Measurements from ENCODE around the gene NKAIN2.

NKAIN2 gene

DNA sequence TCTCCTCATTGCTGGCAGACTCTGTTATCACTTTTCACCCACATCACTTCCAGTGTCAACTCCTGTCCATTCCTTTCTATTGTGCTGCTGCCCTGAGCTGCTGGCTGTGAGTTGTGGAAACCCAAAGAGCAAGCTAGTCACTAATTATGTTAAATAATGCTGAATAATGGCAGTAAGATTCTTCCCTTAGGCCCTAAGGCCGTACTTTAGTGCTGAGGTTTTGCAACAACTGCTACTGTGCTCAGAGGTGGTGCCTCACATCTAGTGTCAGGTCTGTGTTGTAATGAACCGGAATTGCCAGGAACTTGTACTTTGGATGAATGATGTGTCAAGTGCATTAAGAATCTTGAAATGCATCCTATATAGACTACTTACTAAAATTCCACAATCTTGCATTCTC is 786.3 kb downstream of the NKAIN2 start:
- no peak for DNase-seq (ENCODE audit: low spot score)

DNA sequence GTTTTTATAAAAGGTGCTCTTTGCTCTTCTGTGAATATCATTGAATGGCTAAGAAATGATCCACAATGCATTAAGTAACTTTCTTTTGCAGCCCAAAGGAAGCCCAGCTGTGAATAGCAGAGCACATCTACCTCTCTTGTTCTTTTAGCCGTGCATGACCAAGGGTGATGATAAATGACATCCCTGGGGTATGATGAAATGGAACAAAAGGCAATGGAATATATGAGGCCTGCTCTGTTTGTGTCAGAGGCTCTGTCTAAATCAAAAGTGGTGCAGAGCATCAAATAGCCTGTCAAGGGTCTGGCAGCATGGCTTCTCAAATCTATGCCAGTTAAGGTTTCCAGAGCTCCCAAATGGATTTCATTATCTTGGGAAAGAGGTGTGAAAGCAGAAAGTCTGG is 796.0 kb downstream of the NKAIN2 start:
- no peak for DNase-seq (ENCODE audit: low spot score)

DNA sequence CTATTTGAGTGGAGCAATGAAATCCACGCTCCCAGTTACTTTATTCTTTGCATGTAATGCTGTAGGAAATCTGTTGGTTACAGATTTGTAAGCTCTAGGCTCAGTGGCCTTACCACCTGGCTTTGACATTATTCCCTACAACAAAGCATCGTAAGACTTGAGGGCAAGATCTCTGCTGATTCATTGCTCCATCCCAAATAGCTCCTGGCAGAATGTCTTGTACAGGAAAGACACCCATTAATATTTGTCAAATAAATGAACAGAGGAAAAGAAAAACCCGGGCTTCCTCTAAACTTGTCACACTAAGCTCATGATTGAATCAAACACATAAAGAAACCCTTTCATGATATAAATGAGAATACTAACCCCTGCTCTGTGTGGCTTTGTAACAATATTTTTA is 801.1 kb downstream of the NKAIN2 start:
- no peak for DNase-seq (ENCODE audit: low spot score)

DNA sequence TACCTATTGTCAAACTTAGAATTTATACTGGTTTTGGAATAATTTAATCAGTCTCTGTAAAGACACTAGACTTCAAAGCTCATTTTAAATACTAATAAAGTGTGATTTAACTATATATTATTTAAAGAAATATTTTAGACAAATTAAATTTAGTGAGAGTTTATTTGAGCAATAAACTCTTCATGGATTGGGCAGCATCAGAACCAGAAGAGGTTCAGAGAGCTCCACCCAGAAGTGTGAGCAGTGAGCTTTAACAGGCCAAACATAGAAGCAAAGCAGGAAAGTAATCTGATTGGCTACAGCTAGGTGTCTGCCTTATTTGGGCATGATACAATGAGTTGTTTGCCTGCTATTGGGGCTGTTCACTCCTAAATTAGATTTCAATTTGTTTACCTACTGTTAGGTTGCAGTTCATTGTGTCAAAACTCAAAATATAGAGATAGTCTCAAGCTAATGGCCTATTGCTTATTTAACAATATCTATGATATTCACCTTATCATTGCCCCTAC is 803.5 kb downstream of the NKAIN2 start:
- no peak for DNase-seq (ENCODE audit: low spot score)

DNA sequence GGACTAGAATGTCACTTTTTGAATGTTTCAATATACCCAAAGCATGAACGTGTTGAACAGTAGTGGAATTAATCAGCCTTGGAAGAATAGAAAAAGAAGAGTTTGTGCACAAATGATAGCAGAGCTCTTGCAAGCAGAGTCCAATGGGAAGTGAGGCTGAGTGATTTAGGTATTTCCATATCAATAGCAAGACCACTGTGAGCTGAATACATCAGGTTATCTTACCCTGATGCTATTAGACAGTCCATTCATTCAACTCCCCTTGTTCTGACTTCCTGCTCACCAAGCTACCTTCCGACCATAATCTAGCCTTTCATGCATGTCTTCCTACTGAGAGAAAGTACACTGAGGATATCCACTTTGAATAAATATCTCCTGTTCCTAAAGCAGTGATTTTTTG is 809.4 kb downstream of the NKAIN2 start:
- no peak for DNase-seq (ENCODE audit: low spot score)

DNA sequence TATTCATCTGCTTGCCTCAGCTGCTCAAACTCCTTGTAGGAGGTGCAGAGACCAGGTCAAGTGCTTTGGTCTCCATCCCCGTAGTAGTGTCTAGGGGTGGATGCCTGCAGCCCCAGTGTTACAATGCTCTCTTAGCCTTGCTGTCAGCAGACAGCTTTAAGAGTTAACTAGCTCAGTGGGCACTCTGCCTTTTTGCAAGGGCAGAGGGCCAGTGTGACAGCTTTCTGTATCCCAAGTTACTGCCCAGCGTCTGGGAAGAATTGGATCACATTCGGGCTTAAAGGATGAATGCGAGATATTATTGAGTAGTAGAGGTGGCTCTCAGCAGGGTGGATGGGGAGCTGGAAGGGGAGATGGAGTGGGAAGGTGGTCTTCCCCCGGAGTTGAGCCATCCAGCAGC is 818.7 kb downstream of the NKAIN2 start:
- DNase-seq (ENCODE audit: low spot score) = no peak

DNA sequence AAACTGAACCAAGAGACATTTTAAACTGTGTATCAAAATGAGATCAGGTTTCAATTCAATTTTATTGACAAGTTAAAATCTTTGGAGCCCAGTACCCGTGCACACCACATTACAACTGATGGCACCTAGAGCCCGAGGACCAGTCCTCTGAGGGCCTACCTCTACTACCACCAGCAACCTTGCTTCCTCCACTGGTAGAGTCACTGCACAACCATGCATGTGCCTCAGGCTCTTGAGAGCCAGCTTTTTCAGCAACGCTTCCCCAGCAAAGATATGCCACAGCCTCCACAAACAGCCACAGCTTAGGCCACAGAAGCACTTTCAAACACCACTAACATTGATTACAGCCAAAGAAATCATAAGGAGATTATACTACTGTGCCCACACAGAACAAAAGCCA is 830.0 kb downstream of the NKAIN2 start:
- no peak for DNase-seq (ENCODE audit: low spot score)

DNA sequence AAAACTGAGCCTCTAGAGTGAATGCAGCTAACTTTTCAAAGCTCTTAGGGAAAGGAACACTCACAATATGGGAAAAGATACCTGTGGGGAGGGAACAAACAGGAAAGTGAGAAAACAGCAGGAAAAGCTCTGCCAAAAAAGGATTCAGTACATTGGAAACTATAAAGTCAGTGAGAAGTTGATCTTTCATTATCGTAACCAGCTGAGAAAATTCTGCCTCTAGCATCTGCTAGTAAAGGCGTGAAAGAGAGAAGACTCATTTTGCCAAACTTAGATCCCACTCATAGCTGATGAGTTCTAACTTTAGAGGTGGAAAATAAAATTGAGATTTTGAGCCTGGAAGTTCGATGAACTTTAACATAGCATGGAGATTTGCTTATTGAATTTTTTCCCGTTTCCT is 836.8 kb downstream of the NKAIN2 start:
- no peak for DNase-seq (ENCODE audit: low spot score)

DNA sequence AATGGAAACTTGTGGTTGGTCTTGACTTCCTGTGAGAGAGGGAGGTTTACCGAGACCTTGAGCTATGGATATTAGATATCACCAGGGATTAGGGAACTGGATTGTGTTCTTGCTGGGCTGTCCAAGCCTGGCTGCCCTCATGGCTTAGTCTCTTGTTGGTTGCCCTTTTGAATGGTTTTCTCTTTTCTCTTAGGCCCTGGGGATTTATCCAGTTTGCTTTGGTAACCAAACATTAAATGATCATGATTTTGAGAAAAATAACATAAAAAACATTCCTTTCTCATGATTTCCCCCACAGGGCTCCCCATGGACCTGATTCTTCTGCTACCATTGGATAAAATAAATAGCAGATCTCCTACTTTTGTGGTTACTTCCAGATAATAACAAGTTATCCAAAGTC is 852.2 kb downstream of the NKAIN2 start:
- no peak for DNase-seq (ENCODE audit: low spot score)

DNA sequence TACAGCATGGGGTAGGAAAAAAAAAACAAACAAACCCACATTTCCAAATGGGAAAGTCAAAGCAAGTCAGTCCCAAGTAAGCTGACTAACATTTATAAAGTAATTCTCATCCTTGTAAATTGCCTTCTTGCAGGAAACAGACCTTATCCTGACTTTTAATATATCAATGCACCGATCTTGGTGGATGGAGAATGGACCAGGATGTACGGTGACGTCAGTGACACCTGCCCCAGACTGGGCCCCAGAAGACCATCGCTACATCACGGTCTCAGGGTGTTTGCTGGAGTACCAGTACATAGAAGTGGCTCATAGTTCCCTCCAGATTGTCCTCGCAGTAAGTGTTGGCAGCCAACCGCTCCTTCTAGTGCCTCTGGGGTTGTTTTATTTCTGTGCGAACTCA is 854.4 kb downstream of the NKAIN2 start:
- DNase-seq (ENCODE audit: low spot score) = no peak

DNA sequence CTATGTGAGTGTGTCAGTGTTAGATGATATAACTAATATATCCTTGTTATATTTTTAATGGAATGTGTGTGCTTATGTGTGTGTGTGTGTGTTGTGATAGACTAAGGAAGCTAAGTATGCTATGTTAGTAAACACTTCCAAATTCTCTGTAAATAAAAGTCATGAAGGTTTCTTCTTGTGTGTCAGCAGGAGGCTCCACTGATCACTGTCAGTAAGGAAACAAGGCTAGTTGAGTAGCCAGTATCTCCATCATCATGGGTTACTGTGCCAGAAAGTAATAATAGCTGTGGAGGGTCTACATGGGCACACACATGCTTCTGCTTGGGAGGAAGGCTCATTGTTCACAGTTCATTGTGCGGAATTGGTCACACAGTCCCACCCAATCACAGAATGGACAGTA is 855.8 kb downstream of the NKAIN2 start:
- DNase-seq (ENCODE audit: low spot score) = no peak

DNA sequence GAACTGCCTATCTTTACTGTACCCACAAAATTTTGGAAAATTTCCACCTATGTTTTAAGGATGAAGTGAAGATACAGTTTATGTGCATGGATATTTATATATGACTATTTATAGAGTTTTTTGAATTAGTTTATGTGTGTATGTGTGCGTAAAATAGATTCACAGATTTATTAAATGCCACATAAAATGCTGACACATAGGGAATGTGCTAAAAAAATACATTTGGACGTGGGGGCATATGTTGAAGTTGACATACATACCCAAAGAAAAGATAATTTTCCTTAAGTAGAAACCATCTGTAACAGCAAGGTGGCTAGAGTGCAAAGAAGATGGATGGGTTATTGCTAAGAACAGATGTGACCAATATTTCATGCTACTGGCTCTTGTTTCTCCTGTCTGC is 856.5 kb downstream of the NKAIN2 start:
- DNase-seq (ENCODE audit: low spot score) = no peak

DNA sequence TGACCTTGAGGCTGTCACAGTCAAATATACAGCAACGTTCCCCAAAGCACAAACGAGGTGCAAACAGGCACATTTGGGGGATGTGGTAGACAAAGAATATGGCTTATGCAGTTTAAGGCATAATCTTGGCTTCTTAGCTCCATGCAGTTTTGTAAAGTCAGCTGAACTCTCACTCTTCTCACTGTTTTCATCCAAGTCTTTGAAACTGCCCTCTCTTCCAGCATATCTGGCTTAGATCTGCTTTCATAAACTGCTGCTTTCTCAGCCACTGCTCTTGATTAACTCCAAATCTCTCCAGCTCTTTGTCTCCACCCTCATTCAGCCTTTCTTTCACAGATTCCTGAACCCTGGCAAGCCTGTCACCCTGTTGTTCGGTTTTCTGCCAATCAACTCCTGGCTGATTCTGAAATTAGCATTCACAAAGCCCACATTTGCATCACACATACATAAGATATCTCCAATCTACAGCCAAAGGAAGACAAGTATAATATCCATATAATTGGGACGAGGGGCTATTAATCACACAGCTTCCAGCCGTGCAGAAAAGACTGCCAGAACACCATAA is 857.5 kb downstream of the NKAIN2 start:
- no peak for DNase-seq (ENCODE audit: low spot score)

DNA sequence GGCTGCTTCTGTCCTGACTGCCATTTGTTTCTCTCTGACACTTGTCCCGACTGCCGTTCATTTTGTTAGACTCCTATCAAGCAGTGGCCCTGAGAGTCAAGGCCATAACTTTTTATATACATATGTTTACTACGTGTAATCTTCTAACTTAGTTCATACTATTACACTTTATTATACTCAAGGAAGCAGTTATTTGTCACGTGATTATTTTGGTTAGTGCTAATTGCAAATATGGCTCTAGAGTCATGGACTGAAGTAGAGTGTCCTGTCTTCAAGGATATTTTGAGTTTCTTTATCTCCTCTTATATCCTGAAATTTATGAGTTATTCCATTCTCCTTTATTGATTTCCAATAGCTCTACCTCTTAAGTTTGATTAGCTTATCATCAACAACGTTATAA is 864.4 kb downstream of the NKAIN2 start:
- DNase-seq (ENCODE audit: low spot score) = no peak

DNA sequence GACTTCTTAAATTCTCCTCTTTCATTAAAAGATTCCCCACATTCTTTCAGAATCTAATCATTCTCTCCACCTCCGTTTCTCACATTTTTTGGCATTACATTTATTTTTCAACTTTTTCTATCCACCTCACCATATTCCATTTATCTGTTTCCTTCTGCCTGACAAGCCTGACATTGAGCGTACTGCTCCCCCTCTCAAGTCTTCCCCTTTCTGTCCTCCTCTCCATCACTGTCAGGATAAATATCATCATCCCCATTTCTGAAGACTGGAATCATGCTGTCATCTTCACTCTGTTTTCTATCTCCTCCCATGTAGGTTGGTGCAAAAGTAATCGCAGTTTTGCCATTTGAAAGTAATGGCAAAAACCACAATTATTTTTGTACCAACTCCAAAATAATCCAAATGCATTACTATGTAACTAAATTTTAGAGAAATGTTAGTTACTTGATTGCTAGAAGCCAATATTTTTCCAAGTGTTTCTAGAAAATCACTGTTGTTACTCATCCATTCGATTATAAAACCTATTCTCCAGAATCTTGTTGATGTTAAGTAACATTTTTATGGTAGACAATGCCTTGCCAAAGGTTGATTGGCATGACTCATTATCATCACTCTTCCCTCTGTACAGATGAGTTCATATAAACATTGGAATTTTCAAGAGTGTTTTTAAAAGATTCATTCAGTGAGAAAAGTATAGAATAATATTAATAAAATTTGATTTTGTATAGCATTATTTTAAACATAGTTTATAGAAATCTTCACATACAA is 866.2 kb downstream of the NKAIN2 start:
- no peak for DNase-seq (ENCODE audit: low spot score)

DNA sequence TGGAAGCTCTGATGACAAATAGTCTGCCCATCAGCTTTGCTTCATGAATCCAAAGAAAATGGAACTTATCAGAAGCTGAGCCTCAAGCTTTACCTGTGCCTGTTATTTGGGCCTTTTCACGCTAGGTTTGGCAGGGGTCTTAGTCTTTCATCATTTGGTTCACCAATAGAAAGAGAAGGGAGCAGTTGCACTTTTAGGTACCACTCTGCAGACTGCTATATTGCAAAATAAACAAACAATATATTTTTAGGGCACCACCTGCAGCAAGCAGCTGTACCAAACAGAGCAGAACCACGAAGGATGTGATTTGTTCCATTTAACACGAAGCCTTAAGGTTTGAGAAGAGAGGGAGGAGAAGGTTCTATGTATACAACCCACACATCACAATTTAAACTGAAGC is 867.1 kb downstream of the NKAIN2 start:
- no peak for DNase-seq (ENCODE audit: low spot score)

DNA sequence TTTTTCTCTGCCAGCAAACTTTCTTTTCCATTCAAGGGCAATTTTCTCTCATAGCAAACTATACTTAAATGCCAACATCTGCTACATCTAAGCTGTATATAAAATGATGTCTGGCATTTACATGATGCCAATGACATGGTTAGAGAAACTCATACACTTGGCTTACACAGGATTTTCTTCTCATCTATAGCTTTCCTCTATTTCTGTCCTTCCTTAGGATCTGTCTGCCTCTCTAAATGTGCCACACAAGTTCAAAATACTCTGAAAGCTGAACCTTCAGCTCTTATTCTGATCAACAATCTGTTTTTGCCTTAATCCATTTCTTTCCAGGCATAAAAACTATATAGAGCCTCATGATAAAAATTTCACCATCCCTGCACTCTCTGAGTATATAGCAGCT is 867.7 kb downstream of the NKAIN2 start:
- DNase-seq (ENCODE audit: low spot score) = no peak

DNA sequence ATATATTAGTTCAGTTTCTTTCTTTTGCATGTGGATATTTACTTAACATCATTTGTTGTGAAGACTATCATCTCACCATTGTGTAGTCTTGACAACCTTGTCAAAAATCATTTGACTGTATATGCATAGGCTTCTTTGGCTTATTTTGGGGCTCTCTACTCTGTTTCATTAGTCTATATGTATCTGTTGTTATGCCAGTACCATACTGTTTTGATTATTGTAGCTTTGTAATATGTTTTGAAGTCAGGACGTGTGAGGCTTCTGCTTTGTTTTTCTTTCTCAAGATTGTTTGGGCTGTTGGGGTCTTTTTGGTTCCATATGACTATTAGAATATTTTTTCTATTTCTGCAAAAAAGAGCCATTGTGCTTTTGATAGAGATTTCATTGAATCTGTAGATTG is 870.4 kb downstream of the NKAIN2 start:
- DNase-seq (ENCODE audit: low spot score) = no peak

DNA sequence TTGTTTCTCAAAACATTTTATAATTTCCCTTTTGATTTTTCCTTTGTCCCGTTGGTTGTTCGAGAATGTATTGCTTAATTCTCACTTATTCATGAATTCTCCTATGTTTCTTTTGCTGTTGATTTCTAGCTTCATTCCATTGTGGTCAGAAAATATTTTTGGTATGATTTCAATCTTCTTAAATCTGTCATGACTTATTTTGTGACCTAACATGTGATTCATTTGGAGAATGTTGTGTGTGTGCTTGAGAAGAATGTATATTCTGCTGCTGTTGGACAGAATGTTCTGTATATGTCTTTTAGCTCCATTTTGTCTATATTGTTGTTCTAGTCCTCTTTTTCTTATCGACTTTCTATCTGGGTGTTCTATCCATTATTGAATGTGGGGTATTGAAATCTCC is 872.4 kb downstream of the NKAIN2 start:
- no peak for DNase-seq (ENCODE audit: low spot score)

DNA sequence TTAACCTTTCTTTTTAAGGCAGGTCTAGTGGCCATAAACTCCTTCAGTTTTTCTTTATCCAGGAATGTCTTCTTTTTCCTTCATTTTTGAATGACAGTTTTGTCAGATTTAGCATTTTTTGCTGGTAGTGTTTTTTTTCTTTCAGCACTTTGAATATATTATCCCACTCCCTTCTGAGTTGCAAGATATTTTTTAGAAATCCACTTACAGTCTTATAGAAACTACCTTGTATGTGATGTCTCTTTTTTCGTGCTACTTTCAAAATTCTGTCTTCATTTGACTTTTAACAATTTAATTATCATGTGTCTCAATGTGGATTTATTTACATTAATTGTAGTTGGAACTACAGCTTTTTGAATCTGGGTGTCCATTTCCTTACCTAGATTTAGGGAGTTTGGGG is 874.2 kb downstream of the NKAIN2 start:
- no peak for DNase-seq (ENCODE audit: low spot score)

DNA sequence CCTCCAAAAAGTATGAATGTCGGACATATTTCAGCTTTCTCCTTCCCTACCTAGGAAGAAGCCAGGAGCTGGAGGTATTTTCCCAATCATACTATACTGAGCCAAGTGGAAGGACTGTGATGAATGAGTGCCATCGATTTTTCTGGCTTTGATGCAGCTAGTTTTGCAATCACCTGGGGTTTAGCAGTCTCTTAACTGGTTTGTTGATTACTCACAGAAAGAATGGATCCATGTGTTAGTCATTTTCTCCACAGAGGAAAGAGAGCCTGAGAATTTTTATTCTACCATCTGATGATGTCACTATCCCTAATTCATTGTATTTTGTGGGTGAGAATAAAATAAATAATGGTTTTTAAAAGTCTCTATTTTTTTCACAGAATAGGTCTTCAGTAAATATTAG is 875.7 kb downstream of the NKAIN2 start:
- no peak for DNase-seq (ENCODE audit: low spot score)

DNA sequence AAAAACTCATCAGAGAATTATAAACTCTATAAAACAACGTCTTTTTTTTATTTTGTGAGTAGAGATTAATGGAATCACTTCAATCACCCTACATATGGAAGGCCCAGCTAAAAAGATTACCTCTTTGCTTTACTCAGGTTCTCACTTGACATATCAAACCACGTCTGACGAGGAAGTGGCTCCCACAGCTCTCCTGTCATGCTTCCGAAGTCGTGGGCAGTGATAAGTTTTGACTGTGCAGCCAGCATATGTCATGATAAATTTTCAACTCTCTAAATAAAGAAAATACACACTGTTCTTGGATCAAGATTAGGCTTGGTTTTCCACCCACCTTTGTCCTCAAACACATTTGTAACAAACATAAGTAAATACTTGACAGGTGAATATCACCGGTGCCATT is 879.1 kb downstream of the NKAIN2 start:
- DNase-seq (ENCODE audit: low spot score) = no peak

DNA sequence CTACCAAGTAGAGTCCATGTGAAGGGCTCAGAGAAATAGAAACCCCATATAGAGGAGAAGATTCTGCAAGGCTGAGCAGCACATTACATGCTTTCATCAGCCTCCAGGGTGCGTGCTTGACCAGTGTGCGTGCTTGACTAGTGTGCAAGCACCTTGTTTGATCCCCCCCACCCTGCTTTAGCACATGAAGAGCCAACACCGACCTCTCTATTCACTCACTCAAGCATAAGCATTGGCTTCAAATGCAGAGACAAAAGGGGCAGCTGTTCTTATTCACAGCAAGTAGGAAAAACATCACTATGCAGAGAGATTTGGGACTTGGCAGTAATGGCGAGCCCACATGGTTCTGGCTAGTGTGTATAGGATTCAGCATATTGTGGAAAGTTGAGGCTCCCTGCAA is 879.8 kb downstream of the NKAIN2 start:
- DNase-seq (ENCODE audit: low spot score) = no peak

DNA sequence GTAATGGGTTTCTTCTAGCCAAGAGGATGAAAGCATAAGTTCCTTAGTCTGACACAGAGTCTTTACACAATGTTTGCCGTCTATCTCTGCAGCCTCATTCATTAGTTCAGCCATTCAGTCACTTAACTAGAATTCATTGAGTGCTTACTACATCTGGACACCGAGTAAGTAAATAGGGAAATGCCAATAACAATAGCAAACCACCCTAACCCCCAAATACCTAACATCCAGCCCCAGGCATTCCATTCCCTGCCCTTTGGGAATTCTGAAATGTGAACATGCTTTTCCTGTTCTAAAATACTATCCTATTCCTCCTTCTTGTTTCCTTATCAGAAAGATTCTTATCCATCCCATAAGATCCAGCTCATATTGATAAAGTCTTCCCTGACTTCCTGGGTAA is 881.0 kb downstream of the NKAIN2 start:
- no peak for DNase-seq (ENCODE audit: low spot score)
